ENCODE results near the gene ELOVL6. TPM values are rescaled to one million over a fixed set of nuclear protein-coding genes. Genes with fewer than 3 reads are reported as not detected.
"Not testable (repeated sequence)": the region's sequence is repeated elsewhere in the genome, so short reads cannot be mapped to it uniquely, and the experiment has no call there.

The ELOVL6 gene
- total RNA-seq, 2 donors from 2014 or later: 6.1 to 6.5 TPM

- H3K36me3 Mint-ChIP-seq (ENCODE audit: low read depth): no peaks in the 10 kb centered on the region
- ATAC-seq (replicated peaks): peak; percentile 39
- H3K9me3 Mint-ChIP-seq: no peaks in the 10 kb centered on the region
- no peak overlapping the region for H3K4me3 Mint-ChIP-seq
- no peaks in the 10 kb centered on the region for H3K4me1 Mint-ChIP-seq
- no peak overlapping the region for H3K27ac Mint-ChIP-seq
- H3K27me3 Mint-ChIP-seq: no peaks in the 10 kb centered on the region
Observed at GRCh38 chr4:110211007-110211769, 12.8 kb upstream of the ELOVL6 start.

- Mint-ChIP-seq H3K27ac (no peak overlapping the region), H3K4me3 (no peak overlapping the region), H3K36me3 (ENCODE audit: low read depth) (no peaks in the 10 kb centered on the region), H3K4me1 (no peaks in the 10 kb centered on the region), H3K9me3 (no peaks in the 10 kb centered on the region), H3K27me3 (no peaks in the 10 kb centered on the region)
- ATAC-seq (replicated peaks): no peak
Observed at GRCh38 chr4:110208419-110208818, 10.0 kb upstream of the ELOVL6 start.

- no peak for ATAC-seq (replicated peaks)
- Mint-ChIP-seq H3K4me3 (no peak overlapping the region), H3K4me1 (no peaks in the 10 kb centered on the region), H3K27me3 (no peaks in the 10 kb centered on the region), H3K27ac (no peak overlapping the region), H3K36me3 (ENCODE audit: low read depth) (no peaks in the 10 kb centered on the region), H3K9me3 (no peaks in the 10 kb centered on the region)
Observed at GRCh38 chr4:110207233-110207632, 8.8 kb upstream of the ELOVL6 start.

- no peaks in the 10 kb centered on the region for H3K36me3 Mint-ChIP-seq (ENCODE audit: low read depth)
- H3K27me3 Mint-ChIP-seq: no peaks in the 10 kb centered on the region
- no peak for ATAC-seq (replicated peaks)
- H3K27ac Mint-ChIP-seq: no peak overlapping the region
- H3K9me3 Mint-ChIP-seq: no peaks in the 10 kb centered on the region
- H3K4me3 Mint-ChIP-seq: no peak overlapping the region
- H3K4me1 Mint-ChIP-seq: no peaks in the 10 kb centered on the region
Observed at GRCh38 chr4:110202024-110202423, 3.6 kb upstream of the ELOVL6 start.

GRCh38 chr4:110201502-110201901, 3.1 kb upstream of the ELOVL6 start:
- Mint-ChIP-seq H3K4me1 (no peaks in the 10 kb centered on the region), H3K27ac (no peak overlapping the region), H3K4me3 (no peak overlapping the region), H3K36me3 (ENCODE audit: low read depth) (no peaks in the 10 kb centered on the region), H3K9me3 (no peaks in the 10 kb centered on the region), H3K27me3 (no peaks in the 10 kb centered on the region)
- no peak for ATAC-seq (replicated peaks)

GRCh38 chr4:110200689-110201088, 2.3 kb upstream of the ELOVL6 start:
- H3K27me3 Mint-ChIP-seq: no peaks in the 10 kb centered on the region
- H3K4me1 Mint-ChIP-seq: peaks cover 4% of the 10 kb centered on the region
- no peak overlapping the region for H3K27ac Mint-ChIP-seq
- no peak for ATAC-seq (replicated peaks)
- H3K4me3 Mint-ChIP-seq: no peak overlapping the region
- peaks cover 5% of the 10 kb centered on the region for H3K36me3 Mint-ChIP-seq (ENCODE audit: low read depth)
- no peaks in the 10 kb centered on the region for H3K9me3 Mint-ChIP-seq

- H3K27ac Mint-ChIP-seq: peak overlapping the region; percentile 89
- H3K4me1 Mint-ChIP-seq: peaks cover 9% of the 10 kb centered on the region
- ATAC-seq (replicated peaks): no peak
- no peaks in the 10 kb centered on the region for H3K9me3 Mint-ChIP-seq
- peaks cover 7% of the 10 kb centered on the region for H3K36me3 Mint-ChIP-seq (ENCODE audit: low read depth)
- no peaks in the 10 kb centered on the region for H3K27me3 Mint-ChIP-seq
- peak overlapping the region; percentile 97 for H3K4me3 Mint-ChIP-seq
Observed at GRCh38 chr4:110198049-110198434, 373 bp downstream of the ELOVL6 start.

- H3K4me3 Mint-ChIP-seq: peak overlapping the region; percentile 97
- H3K9me3 Mint-ChIP-seq: no peaks in the 10 kb centered on the region
- peaks cover 12% of the 10 kb centered on the region for H3K4me1 Mint-ChIP-seq
- no peaks in the 10 kb centered on the region for H3K27me3 Mint-ChIP-seq
- peaks cover 7% of the 10 kb centered on the region for H3K36me3 Mint-ChIP-seq (ENCODE audit: low read depth)
- ATAC-seq (replicated peaks): peak; percentile 11
- H3K27ac Mint-ChIP-seq: peak overlapping the region; percentile 89
Observed at GRCh38 chr4:110197529-110198042, 829 bp downstream of the ELOVL6 start.

GRCh38 chr4:110196871-110197528, 1.4 kb downstream of the ELOVL6 start:
- H3K4me3 Mint-ChIP-seq: peak overlapping the region; percentile 97
- H3K27ac Mint-ChIP-seq: peak overlapping the region; percentile 89
- H3K36me3 Mint-ChIP-seq (ENCODE audit: low read depth): peaks cover 7% of the 10 kb centered on the region
- peak; percentile 34 for ATAC-seq (replicated peaks)
- H3K4me1 Mint-ChIP-seq: peaks cover 12% of the 10 kb centered on the region
- H3K9me3 Mint-ChIP-seq: no peaks in the 10 kb centered on the region
- no peaks in the 10 kb centered on the region for H3K27me3 Mint-ChIP-seq

GRCh38 chr4:110196206-110196870, 2.1 kb downstream of the ELOVL6 start:
- Mint-ChIP-seq H3K4me3 (peak overlapping the region; percentile 97), H3K27ac (peak overlapping the region; percentile 97), H3K36me3 (ENCODE audit: low read depth) (peaks cover 7% of the 10 kb centered on the region), H3K9me3 (no peaks in the 10 kb centered on the region), H3K27me3 (no peaks in the 10 kb centered on the region), H3K4me1 (peaks cover 12% of the 10 kb centered on the region)
- ATAC-seq (replicated peaks): peak; percentile 33

GRCh38 chr4:110195561-110196205, 2.7 kb downstream of the ELOVL6 start:
- Mint-ChIP-seq H3K4me3 (peak overlapping the region; percentile 97), H3K36me3 (ENCODE audit: low read depth) (peaks cover 7% of the 10 kb centered on the region), H3K4me1 (peaks cover 12% of the 10 kb centered on the region), H3K27ac (peak overlapping the region; percentile 97), H3K27me3 (no peaks in the 10 kb centered on the region), H3K9me3 (no peaks in the 10 kb centered on the region)
- peak; percentile 3 for ATAC-seq (replicated peaks)

- Mint-ChIP-seq H3K9me3 (no peaks in the 10 kb centered on the region), H3K4me1 (peaks cover 12% of the 10 kb centered on the region), H3K27ac (peak overlapping the region; percentile 78), H3K27me3 (no peaks in the 10 kb centered on the region), H3K4me3 (peak overlapping the region; percentile 72), H3K36me3 (ENCODE audit: low read depth) (peaks cover 7% of the 10 kb centered on the region)
- peak; percentile 89 for ATAC-seq (replicated peaks)
Observed at GRCh38 chr4:110193822-110194761, 4.3 kb downstream of the ELOVL6 start.

GRCh38 chr4:110193287-110193686, 5.1 kb downstream of the ELOVL6 start:
- peak overlapping the region; percentile 72 for H3K4me3 Mint-ChIP-seq
- not testable (repeated sequence) for H3K27me3 Mint-ChIP-seq; H3K9me3 Mint-ChIP-seq; ATAC-seq (replicated peaks); H3K36me3 Mint-ChIP-seq (ENCODE audit: low read depth)
- H3K27ac Mint-ChIP-seq: peak overlapping the region; percentile 78
- peaks cover 12% of the 10 kb centered on the region for H3K4me1 Mint-ChIP-seq
